Neural progenitor cell (in vitro differentiated cells): ENCODE measurements around the gene HOXD1. TPM values are rescaled to one million over a fixed set of nuclear protein-coding genes. Genes with fewer than 3 reads are reported as not detected.

ENCODE experiments used
- DNase-seq: peaks from one replicate; pipeline ENCODE4 v3.0.0-alpha.2; 2016; ENCODE audit warnings: low spot score
- H2AFZ ChIP-seq: fragments of 200-600 bp; sonication (generic); replicated peaks from 2 replicates; pipeline ENCODE4 v1.6.1; 2016; ENCODE audit warnings: antibody characterized with exemption
- H3F3A ChIP-seq: fragments of 200-600 bp; sonication (generic); 2 replicates; pipeline ENCODE4 v1.6.1; 2016; ENCODE audit warnings: antibody characterized with exemption, low read depth
- H3K27ac ChIP-seq: fragments of 200-600 bp; sonication (generic); 2 replicates; pipeline ENCODE4 v1.5.1; 2016; ENCODE audit warnings: mild to moderate bottlenecking
- H3K27me3 ChIP-seq: fragments of 200-600 bp; sonication (generic); 2 replicates; pipeline ENCODE4 v1.6.1; 2016; ENCODE audit warnings: mild to moderate bottlenecking, moderate library complexity
- H3K36me3 ChIP-seq: fragments of 200-600 bp; sonication (generic); 2 replicates; pipeline ENCODE4 v1.5.1; 2016
- H3K4me1 ChIP-seq: fragments of 200-600 bp; sonication (generic); 2 replicates; pipeline ENCODE4 v1.6.1; 2016; ENCODE audit warnings: mixed run types
- H3K4me2 ChIP-seq: fragments of 200-600 bp; sonication (generic); 2 replicates; pipeline ENCODE4 v1.6.1; 2016
- H3K4me3 ChIP-seq: fragments of 200-600 bp; sonication (generic); 2 replicates; pipeline ENCODE4 v1.5.1; 2016
- H3K79me2 ChIP-seq: fragments of 200-600 bp; sonication (generic); 2 replicates; pipeline ENCODE4 v1.6.1; 2016; ENCODE audit warnings: low read depth
- H3K9ac ChIP-seq: fragments of 200-600 bp; sonication (generic); 2 replicates; pipeline ENCODE4 v1.6.1; 2016
- H3K9me3 ChIP-seq: fragments of 200-600 bp; sonication (generic); 2 replicates; pipeline ENCODE4 v1.5.1; 2016; ENCODE audit warnings: low read depth
- H4K20me1 ChIP-seq: fragments of 200-600 bp; sonication (generic); 2 replicates; pipeline ENCODE4 v1.6.1; 2016; ENCODE audit warnings: low read depth
- H3K27ac Mint-ChIP-seq: 3 replicates; pipeline ENCODE4 v1.8.0; 2021; ENCODE audit warnings: mixed read lengths
- H3K27me3 Mint-ChIP-seq: 2 replicates; pipeline ENCODE4 v1.8.0; 2022; ENCODE audit warnings: low read depth, mild to moderate bottlenecking, inconsistent platforms, moderate library complexity, mixed read lengths; ENCODE audit not compliant: insufficient read depth
- H3K36me3 Mint-ChIP-seq: 3 replicates; pipeline ENCODE4 v1.8.0; 2021; ENCODE audit warnings: mixed read lengths
- H3K4me1 Mint-ChIP-seq: 3 replicates; pipeline ENCODE4 v1.8.0; 2021; ENCODE audit warnings: mixed read lengths
- H3K4me3 Mint-ChIP-seq: 3 replicates; pipeline ENCODE4 v1.8.0; 2021; ENCODE audit warnings: mild to moderate bottlenecking, moderate library complexity, mixed read lengths
- H3K9me3 Mint-ChIP-seq: 3 replicates; pipeline ENCODE4 v1.8.0; 2020; ENCODE audit warnings: mixed read lengths
- CTCF ChIP-seq: fragments of 200-600 bp; sonication (generic); IDR thresholded peaks from 2 replicates; pipeline ENCODE4 v1.5.1; 2017; ENCODE audit warnings: antibody characterized with exemption, mild to moderate bottlenecking
- EZH2 ChIP-seq: fragments of 200-600 bp; sonication (generic); IDR thresholded peaks from 2 replicates; pipeline ENCODE4 v1.6.1; 2017; ENCODE audit warnings: antibody characterized with exemption, mild to moderate bottlenecking, moderate library complexity
- EZH2phosphoT487 ChIP-seq: fragments of 200-600 bp; sonication (generic); IDR thresholded peaks from 2 replicates; pipeline ENCODE4 v1.6.1; 2017; ENCODE audit warnings: antibody characterized with exemption
- total RNA-seq: library from RNA; depleted of rRNA; stranded (reverse); fragments of >200 nt; gene quantifications from 2 replicates; pipeline ENCODE4 v1.2.3, GENCODE V29; 2015; ENCODE audit warnings: low replicate concordance

HOXD1 gene
- total RNA-seq, 1 donor from 2014 or later, result not detected

GRCh38 chr2:176156807-176157498, 31.5 kb upstream of the HOXD1 start, which contains the start of gene HOXD3:
Gene HOXD3 (plus strand): TSS chr2:176157307. CDS start chr2:176169115, 11,808 bp downstream.
- Mint-ChIP-seq H3K4me3 (peak within 1 kb of the TSS; percentile 2), H3K9me3 (peaks cover 2% of the 10 kb centered on the region), H3K27ac (no peak within 1 kb of the TSS), H3K27me3 (peaks cover 94% of the 10 kb centered on the region), H3K36me3 (no peaks in the 10 kb centered on the region), H3K4me1 (peaks cover 9% of the 10 kb centered on the region)
- Histone ChIP-seq H2AFZ (no peak within 1 kb of the TSS), H3K4me3 (no peak within 1 kb of the TSS), H3K9ac (no peak within 1 kb of the TSS), H3F3A (no peaks in the 10 kb centered on the region), H3K27ac (no peak within 1 kb of the TSS), H3K27me3 (peaks cover 100% of the 10 kb centered on the region), H3K36me3 (no peaks in the 10 kb centered on the region), H3K4me1 (no peaks in the 10 kb centered on the region), H3K9me3 (no peaks in the 10 kb centered on the region), H3K79me2 (no peaks in the 10 kb centered on the region), H4K20me1 (peaks cover 95% of the 10 kb centered on the region), H3K4me2 (no peak within 1 kb of the TSS)
- no peak for DNase-seq
- no peak for TF ChIP-seq CTCF
- TF ChIP-seq EZH2phosphoT487, result peak; percentile 99
- no peak for TF ChIP-seq EZH2

- peaks cover 9% of the 10 kb centered on the region for H3K4me1 Mint-ChIP-seq
- TF ChIP-seq EZH2 (peak; percentile 100), EZH2phosphoT487 (peak; percentile 99), CTCF (no peak)
- Histone ChIP-seq H3K27me3 (peaks cover 100% of the 10 kb centered on the region), H3K4me1 (no peaks in the 10 kb centered on the region), H3K27ac (no peak overlapping the region), H3K4me2 (no peak overlapping the region), H4K20me1 (peaks cover 98% of the 10 kb centered on the region), H3K9ac (no peak overlapping the region), H3K9me3 (no peaks in the 10 kb centered on the region), H3F3A (no peaks in the 10 kb centered on the region), H2AFZ (no peak overlapping the region), H3K4me3 (no peak overlapping the region), H3K36me3 (no peaks in the 10 kb centered on the region), H3K79me2 (no peaks in the 10 kb centered on the region)
- H3K9me3 Mint-ChIP-seq, result peaks cover 2% of the 10 kb centered on the region
- no peak overlapping the region for H3K27ac Mint-ChIP-seq
- peaks cover 94% of the 10 kb centered on the region for H3K27me3 Mint-ChIP-seq
- DNase-seq, result peak; percentile 82
- H3K4me3 Mint-ChIP-seq, result peak overlapping the region; percentile 2
- no peaks in the 10 kb centered on the region for H3K36me3 Mint-ChIP-seq
Observed at GRCh38 chr2:176157499-176158185, 30.8 kb upstream of the HOXD1 start.

GRCh38 chr2:176158186-176158591, 30.3 kb upstream of the HOXD1 start:
- Histone ChIP-seq H3K4me2 (no peak overlapping the region), H3K36me3 (no peaks in the 10 kb centered on the region), H3K27me3 (peaks cover 100% of the 10 kb centered on the region), H3F3A (no peaks in the 10 kb centered on the region), H3K27ac (no peak overlapping the region), H3K9me3 (no peaks in the 10 kb centered on the region), H3K9ac (no peak overlapping the region), H4K20me1 (peaks cover 98% of the 10 kb centered on the region), H2AFZ (no peak overlapping the region), H3K4me1 (no peaks in the 10 kb centered on the region), H3K4me3 (no peak overlapping the region), H3K79me2 (no peaks in the 10 kb centered on the region)
- no peaks in the 10 kb centered on the region for H3K36me3 Mint-ChIP-seq
- H3K4me3 Mint-ChIP-seq, result no peak overlapping the region
- DNase-seq, result no peak
- H3K4me1 Mint-ChIP-seq, result peaks cover 9% of the 10 kb centered on the region
- peaks cover 91% of the 10 kb centered on the region for H3K27me3 Mint-ChIP-seq
- no peak overlapping the region for H3K27ac Mint-ChIP-seq
- peaks cover 2% of the 10 kb centered on the region for H3K9me3 Mint-ChIP-seq
- no peak for TF ChIP-seq EZH2
- no peak for TF ChIP-seq CTCF
- no peak for TF ChIP-seq EZH2phosphoT487
